ENCODE results near the gene ZFYVE21.

ZFYVE21 gene

DNA sequence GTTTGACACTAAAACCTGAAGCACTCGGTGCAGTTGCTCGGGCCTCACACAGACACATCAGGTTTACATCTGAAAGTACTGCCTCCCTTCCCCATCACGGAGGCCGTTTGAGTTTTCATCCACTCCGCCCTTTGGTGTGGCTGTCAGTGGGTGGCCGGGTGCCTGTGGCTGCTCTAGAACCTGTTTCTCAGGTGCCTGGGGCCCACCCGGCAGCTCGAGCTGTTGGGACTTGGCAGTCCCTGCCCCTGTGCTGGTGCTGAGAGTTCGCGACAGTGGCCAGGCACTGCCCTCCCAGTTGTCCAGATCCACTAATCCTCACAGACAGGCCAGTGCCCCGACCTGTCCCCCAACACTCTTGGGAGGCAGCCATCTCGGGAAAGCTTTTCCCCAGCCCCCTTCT, 22.7 kb upstream of the ZFYVE21 start:
- no peak for DNase-seq

DNA sequence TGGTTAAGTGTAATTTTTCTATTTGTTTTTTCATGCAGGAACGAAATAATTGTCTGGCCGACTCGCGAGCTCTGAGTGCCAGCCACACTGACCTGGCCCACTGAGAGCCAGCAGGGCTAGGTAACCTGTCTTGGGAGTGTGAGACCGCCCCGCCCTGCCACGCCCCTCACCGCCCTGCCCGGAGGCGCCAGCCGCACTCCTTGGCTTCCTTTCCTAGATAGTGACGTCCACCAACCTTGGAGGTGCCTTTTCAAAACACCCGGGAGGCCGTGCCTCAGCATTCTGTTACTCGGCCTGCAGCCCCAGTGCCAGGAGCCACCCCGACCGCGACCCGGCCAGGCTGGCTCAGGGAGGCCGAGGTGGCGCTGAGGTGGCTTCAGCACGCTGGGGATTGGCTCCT, 22.1 kb upstream of the ZFYVE21 start:
- DNase-seq, result no peak

GRCh38 chr14:103694572-103695026, 21.0 kb upstream of the ZFYVE21 start:
- no peak for DNase-seq

DNA sequence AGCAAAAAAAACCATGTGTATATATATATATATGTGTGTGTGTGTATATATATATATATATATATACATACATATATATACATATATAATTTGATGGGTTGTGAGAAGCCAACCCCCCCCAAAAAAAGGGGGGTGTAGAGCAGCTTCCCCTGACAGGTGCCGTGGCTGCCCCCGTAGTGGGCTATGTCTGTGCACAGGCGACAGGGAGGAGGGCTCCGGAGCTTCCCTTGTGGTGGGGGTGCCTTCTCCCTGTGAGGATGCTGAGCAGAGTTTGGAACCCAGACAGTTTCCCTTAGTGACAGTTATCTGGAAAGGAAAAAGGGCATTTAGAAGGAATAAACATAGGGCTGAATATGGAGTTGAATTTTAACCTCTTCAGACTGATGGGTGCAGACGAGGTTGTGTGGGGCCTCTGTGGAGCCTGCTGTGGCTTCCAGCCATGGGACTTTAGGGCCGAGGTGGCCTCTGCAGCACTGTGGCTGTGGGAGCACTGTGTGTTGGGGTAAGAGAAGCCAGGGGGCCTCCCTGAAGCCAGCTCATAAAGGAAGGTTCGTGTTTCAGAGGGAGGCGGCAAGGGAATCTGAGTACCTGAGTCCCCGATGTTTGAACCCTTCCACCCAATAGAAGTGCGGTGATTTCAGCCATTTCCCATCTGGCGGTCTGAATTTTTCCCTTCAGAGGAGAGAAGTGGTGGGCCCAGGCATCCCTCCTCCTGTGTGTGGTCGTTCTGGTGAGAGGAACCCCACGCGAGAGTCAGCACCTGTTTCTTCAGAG, 20.1 kb upstream of the ZFYVE21 start:
- DNase-seq, result no peak

- DNase-seq, result no peak
Measured at GRCh38 chr14:103696070-103696402, 19.6 kb upstream of the ZFYVE21 start.

GRCh38 chr14:103696466-103697071, 19.0 kb upstream of the ZFYVE21 start:
- no peak for DNase-seq

- no peak for DNase-seq
Measured at GRCh38 chr14:103697206-103697602, 18.4 kb upstream of the ZFYVE21 start.

GRCh38 chr14:103697603-103698379, 17.8 kb upstream of the ZFYVE21 start:
- DNase-seq, result no peak

GRCh38 chr14:103698380-103699260, 17.0 kb upstream of the ZFYVE21 start:
- DNase-seq, result no peak

GRCh38 chr14:103699261-103699661, 16.3 kb upstream of the ZFYVE21 start:
- no peak for DNase-seq

GRCh38 chr14:103699901-103700752, 15.5 kb upstream of the ZFYVE21 start:
- no peak for DNase-seq

- no peak for DNase-seq
Measured at GRCh38 chr14:103700753-103701490, 14.7 kb upstream of the ZFYVE21 start.

DNA sequence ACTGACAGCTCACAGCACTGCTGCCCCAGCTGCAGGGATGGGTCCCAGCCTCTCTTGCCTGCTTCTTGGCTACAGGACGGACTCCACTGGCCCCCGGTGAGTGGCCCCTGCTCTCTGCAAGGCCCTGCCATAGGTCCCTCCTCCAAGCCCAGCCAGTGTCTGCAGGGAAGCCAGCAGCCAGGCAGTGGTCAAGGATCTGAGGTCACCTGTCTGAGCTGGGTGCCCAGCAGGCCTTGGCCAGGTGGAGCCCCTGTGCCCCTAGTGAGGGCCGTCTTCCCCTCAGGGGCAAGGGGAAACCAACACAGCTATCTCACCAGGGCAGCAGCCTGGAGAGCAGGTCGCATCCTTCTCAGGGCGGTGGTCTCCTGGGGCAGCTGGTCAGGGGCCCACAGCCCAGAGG, 13.5 kb upstream of the ZFYVE21 start:
- no peak for DNase-seq

- no peak for DNase-seq
Measured at GRCh38 chr14:103702497-103703432, 12.8 kb upstream of the ZFYVE21 start.

DNA sequence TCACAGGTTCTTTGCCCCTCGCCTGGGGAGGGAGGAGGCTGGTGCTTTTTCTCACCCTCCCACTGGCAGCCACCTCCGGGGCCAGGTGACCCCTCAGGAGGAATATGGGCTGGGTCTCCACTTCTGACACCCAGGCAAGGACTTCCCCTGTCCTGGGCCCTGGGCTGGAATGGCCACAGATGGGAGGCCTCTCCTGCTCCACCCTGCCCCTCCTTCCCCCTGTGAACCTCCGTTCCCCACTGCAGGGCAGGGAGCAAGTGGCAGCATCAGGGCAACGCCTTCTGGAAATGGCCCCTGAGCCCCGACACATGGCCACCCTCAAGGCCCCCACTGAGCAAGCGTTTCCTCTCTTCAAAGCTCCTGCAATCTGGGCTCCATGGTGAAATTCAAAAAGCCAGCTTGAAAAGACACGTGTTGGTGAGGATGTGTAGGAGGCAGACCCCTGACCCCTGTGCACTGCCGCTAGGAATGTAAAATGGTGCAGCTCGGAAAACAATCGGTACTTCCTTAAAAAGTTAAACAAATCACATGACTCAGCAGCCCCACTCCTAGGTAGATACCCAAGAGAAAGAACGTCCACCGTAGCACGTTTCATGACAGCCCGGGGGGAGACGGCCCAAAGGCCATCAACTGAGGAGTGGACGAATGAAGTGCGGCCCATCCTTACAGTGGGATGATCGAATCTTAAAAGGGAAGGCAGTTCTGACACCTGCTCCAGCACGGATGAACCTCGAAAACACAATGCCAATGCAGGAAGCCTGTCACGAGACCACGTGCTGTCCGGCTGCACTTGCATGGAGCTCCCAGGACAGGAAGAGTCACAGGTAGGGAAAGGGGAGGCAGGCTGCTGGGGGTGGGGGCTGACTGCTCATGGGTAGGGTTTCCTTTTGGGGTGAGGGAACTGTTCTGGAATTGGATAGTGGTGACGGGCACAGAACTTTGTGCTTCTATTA, 11.9 kb upstream of the ZFYVE21 start:
- DNase-seq, result no peak

DNA sequence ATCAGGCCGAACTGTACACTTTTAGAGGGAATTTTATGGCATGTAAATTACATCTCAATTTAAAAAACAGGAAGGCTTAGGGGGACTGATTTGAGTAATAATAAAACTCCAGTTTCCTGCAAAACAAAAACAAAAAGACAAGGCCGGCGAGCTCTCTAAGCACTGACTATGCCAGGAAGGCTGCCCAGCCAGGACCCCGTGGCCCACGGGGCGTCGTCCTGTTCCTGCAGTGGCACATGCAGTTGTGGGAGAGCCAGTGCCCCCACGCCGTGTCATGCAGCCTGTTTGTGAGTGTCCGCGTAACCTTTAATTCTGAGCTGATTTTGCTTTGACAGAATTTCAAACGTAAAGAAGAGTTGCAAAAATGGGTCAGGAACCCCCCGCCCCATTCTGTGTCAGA, 10.9 kb upstream of the ZFYVE21 start:
- DNase-seq, result no peak

- DNase-seq, result no peak
Measured at GRCh38 chr14:103705118-103705503, 10.5 kb upstream of the ZFYVE21 start.

- DNase-seq, result no peak
Measured at GRCh38 chr14:103705504-103706284, 9.9 kb upstream of the ZFYVE21 start.

All from NCI-H1105 (cell line).